HG03442 (cell line): ENCODE results near the gene DEPDC5.
"Not testable (repeated sequence)": the region's sequence is repeated elsewhere in the genome, so short reads cannot be mapped to it uniquely, and the experiment has no call there.

ENCODE experiments used
- ATAC-seq: cut with Tn5 transposase; IDR thresholded peaks from one replicate; pipeline ENCODE4 v1.9.1; 2021; ENCODE audit warnings: mild to moderate bottlenecking, moderate library complexity; ENCODE audit not compliant: unreplicated experiment

Gene DEPDC5

GRCh38 chr22:31813898-31814297, 60.1 kb downstream of the DEPDC5 start:
- ATAC-seq, result not testable (repeated sequence)

- no peak for ATAC-seq
These were observed 61.1 kb downstream of the DEPDC5 start for GRCh38 chr22:31814942-31815341.

- ATAC-seq, result not testable (repeated sequence)
These were observed 61.6 kb downstream of the DEPDC5 start for GRCh38 chr22:31815383-31815814.

GRCh38 chr22:31816750-31817149, 62.9 kb downstream of the DEPDC5 start:
- no peak for ATAC-seq

- ATAC-seq, result no peak
These were observed 64.9 kb downstream of the DEPDC5 start for GRCh38 chr22:31818481-31819392.

- ATAC-seq, result no peak
These were observed 66.8 kb downstream of the DEPDC5 start for GRCh38 chr22:31820655-31821054.

- no peak for ATAC-seq
These were observed 67.8 kb downstream of the DEPDC5 start for GRCh38 chr22:31821572-31821971.

- no peak for ATAC-seq
These were observed 68.7 kb downstream of the DEPDC5 start for GRCh38 chr22:31822523-31822922.

GRCh38 chr22:31825513-31825912, 71.7 kb downstream of the DEPDC5 start:
- ATAC-seq, result no peak

GRCh38 chr22:31826443-31826842, 72.6 kb downstream of the DEPDC5 start:
- ATAC-seq, result no peak

GRCh38 chr22:31828739-31829138, 74.9 kb downstream of the DEPDC5 start:
- no peak for ATAC-seq

GRCh38 chr22:31829505-31829904, 75.7 kb downstream of the DEPDC5 start:
- no peak for ATAC-seq

GRCh38 chr22:31830721-31831070, 76.9 kb downstream of the DEPDC5 start:
- no peak for ATAC-seq

GRCh38 chr22:31833930-31834329, 80.1 kb downstream of the DEPDC5 start:
- ATAC-seq, result no peak

GRCh38 chr22:31836010-31836409, 82.2 kb downstream of the DEPDC5 start:
- ATAC-seq, result no peak

GRCh38 chr22:31838917-31839316, 85.1 kb downstream of the DEPDC5 start:
- no peak for ATAC-seq

- ATAC-seq, result no peak
These were observed 86.2 kb downstream of the DEPDC5 start for GRCh38 chr22:31839986-31840385.

GRCh38 chr22:31840585-31840984, 86.8 kb downstream of the DEPDC5 start:
- no peak for ATAC-seq

GRCh38 chr22:31841078-31841827, 87.4 kb downstream of the DEPDC5 start:
- no peak for ATAC-seq

- no peak for ATAC-seq
These were observed 89.7 kb downstream of the DEPDC5 start for GRCh38 chr22:31843526-31843925.

GRCh38 chr22:31844941-31845340, 91.1 kb downstream of the DEPDC5 start:
- ATAC-seq, result no peak
